OCI-LY1 (cell line): Measurements from ENCODE around the gene CDS1.

Experiments
- CTCF ChIP-seq: fragments of 200-600 bp; sonication (generic), shearing (Covaris generic); IDR thresholded peaks from 2 replicates; pipeline ENCODE4 v1.5.1; 2017; ENCODE audit warnings: mild to moderate bottlenecking, antibody characterized with exemption, low read length, moderate library complexity, mixed read lengths
- EZH2 ChIP-seq: fragments of 200-600 bp; sonication (generic), shearing (Covaris generic); IDR thresholded peaks from 2 replicates; pipeline ENCODE4 v1.8.0; 2017; ENCODE audit warnings: borderline replicate concordance, mixed run types, mild to moderate bottlenecking, antibody characterized with exemption, low read length, moderate library complexity, mixed read lengths

GRCh38 chr4:84638092-84638491 is 55.2 kb downstream of the CDS1 start:
- TF ChIP-seq EZH2: no peak
- TF ChIP-seq CTCF: no peak
